ENCODE measurements around the gene SMIM20.

DNA sequence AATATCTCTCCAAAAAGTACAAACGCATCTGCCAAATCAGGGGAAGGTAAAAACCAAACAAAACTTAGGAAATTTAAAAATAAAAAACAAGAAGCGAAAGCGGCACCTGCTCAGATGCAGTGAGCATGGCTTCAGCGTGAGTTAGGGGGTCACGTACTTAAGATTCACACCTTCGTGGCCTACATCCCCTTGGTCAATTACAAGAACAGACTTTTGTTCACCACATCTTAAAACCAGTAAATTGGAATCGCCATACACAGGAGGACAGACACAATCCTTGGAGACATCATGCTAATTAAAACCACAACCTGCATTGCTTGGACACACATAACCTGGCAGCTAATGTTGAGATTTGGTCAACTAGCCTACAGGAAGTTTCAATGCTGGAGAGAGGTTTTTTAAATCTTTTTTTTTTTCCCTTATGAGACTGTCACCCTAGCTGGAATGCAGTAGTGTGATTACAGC lies 38.7 kb upstream of the SMIM20 start:
- TF ChIP-seq ZFPM2 (CRISPR knock-in tag; IDR thresholded peaks at IDR 0.05) (no peak), RFX5 (IDR thresholded peaks at IDR 0.05; ENCODE audit: low read depth, low read length) (no peak), NFIC (IDR thresholded peaks at IDR 0.05) (no peak), ZNF274 (IDR thresholded peaks at IDR 0.05; ENCODE audit: borderline replicate concordance, low read depth, low read length) (no peak), FOS (IDR thresholded peaks at IDR 0.05; ENCODE audit: extremely low read depth, insufficient read length) (no peak), SMAD1 (IDR thresholded peaks at IDR 0.05; ENCODE audit: low read depth, low read length, partially characterized antibody) (no peak), ZNF143 (CRISPR knock-in tag; IDR thresholded peaks at IDR 0.05) (no peak), ARID2 (IDR thresholded peaks at IDR 0.05) (no peak), ZNF217 (CRISPR knock-in tag; IDR thresholded peaks at IDR 0.05) (no peak)
- TF ChIP-seq, protein P1, sequence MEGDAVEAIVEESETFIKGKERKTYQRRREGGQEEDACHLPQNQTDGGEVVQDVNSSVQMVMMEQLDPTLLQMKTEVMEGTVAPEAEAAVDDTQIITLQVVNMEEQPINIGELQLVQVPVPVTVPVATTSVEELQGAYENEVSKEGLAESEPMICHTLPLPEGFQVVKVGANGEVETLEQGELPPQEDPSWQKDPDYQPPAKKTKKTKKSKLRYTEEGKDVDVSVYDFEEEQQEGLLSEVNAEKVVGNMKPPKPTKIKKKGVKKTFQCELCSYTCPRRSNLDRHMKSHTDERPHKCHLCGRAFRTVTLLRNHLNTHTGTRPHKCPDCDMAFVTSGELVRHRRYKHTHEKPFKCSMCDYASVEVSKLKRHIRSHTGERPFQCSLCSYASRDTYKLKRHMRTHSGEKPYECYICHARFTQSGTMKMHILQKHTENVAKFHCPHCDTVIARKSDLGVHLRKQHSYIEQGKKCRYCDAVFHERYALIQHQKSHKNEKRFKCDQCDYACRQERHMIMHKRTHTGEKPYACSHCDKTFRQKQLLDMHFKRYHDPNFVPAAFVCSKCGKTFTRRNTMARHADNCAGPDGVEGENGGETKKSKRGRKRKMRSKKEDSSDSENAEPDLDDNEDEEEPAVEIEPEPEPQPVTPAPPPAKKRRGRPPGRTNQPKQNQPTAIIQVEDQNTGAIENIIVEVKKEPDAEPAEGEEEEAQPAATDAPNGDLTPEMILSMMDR (IDR thresholded peaks at IDR 0.05 in 2 of 3, conservative IDR thresholded peaks at IDR 0.05 in 1 of 3; ENCODE audit: insufficient read depth in 2 of 3, low read depth in 1 of 3, low read length in 3 of 3): no peak
- TF ChIP-seq, protein P2, sequence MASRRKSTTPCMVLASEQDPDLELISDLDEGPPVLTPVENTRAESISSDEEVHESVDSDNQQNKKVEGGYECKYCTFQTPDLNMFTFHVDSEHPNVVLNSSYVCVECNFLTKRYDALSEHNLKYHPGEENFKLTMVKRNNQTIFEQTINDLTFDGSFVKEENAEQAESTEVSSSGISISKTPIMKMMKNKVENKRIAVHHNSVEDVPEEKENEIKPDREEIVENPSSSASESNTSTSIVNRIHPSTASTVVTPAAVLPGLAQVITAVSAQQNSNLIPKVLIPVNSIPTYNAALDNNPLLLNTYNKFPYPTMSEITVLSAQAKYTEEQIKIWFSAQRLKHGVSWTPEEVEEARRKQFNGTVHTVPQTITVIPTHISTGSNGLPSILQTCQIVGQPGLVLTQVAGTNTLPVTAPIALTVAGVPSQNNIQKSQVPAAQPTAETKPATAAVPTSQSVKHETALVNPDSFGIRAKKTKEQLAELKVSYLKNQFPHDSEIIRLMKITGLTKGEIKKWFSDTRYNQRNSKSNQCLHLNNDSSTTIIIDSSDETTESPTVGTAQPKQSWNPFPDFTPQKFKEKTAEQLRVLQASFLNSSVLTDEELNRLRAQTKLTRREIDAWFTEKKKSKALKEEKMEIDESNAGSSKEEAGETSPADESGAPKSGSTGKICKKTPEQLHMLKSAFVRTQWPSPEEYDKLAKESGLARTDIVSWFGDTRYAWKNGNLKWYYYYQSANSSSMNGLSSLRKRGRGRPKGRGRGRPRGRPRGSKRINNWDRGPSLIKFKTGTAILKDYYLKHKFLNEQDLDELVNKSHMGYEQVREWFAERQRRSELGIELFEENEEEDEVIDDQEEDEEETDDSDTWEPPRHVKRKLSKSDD (conservative IDR thresholded peaks at IDR 0.05; ENCODE audit: low read length): no peak
